ENCODE data around the gene MED12. TPM values are rescaled to one million over a fixed set of nuclear protein-coding genes. Genes with fewer than 3 reads are reported as not detected.

The MED12 gene
- total and polyA plus RNA-seq, 2 donors (not counting 1 experiment from before 2014, with no cell fraction given): 34.1 to 123 TPM

DNA sequence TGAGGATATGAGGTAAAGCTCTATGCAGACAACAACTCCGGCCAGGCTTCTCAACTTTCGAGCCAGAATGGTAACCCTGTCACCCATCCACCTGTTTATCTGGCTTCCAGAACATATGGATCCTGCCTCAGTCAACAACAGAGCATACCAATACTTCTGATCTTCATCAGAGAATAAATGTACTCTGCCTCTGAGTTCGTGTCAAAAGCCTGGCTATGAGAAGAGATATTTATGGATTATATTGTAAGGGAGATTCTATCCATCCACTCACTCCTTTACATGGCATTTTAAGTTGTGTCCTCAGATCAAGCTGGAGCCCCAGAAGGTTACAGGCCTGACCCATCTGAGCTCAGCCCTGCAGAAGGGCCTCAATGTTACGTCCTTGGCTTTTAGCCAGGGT, 32.5 kb upstream of the MED12 start:
- no peaks in the 10 kb centered on the region for H4K20me1 ChIP-seq (ENCODE audit: control insufficient read depth, insufficient read depth, low read length, poor library complexity, severe bottlenecking)
- no peak overlapping the region for H3K4me3 ChIP-seq (ENCODE audit: control extremely low read depth in 1 of 5, extremely low read depth in 1 of 5, insufficient read depth in 1 of 5, low read depth in 2 of 5, low read length in 4 of 5)
- no peaks in the 10 kb centered on the region for H3K9me3 ChIP-seq (ENCODE audit: control extremely low read depth in 1 of 3, control insufficient read depth in 2 of 3, insufficient read depth in 1 of 3, low read length in 2 of 3)
- no peak for DNase-seq
- no peaks in the 10 kb centered on the region for H3K4me1 ChIP-seq (ENCODE audit: control insufficient read depth in 2 of 2, insufficient read depth in 2 of 2, low read length in 2 of 2)
- H3K27ac ChIP-seq (ENCODE audit: low read length in 2 of 2): no peak overlapping the region
- no peaks in the 10 kb centered on the region for H3K36me3 ChIP-seq (replicated peaks in 1 of 2; ENCODE audit: control extremely low read depth in 1 of 2, control insufficient read depth in 1 of 2, extremely low read depth in 1 of 2, insufficient read depth in 2 of 2, low read length in 1 of 2)
- no peaks in the 10 kb centered on the region for H3K27me3 ChIP-seq (replicated peaks in 1 of 4; ENCODE audit: control extremely low read depth in 1 of 4, control insufficient read depth in 3 of 4, insufficient read depth in 4 of 4, low read length in 3 of 4)
- POLR2A ChIA-PET: interaction anchor here (0.7 kb wide), 1 partner anchor 130 kb away, joined by 3 read pairs; no protein-coding TSS in a partner anchor
- H3K79me2 ChIP-seq (ENCODE audit: control insufficient read depth, insufficient read depth, low read length): no peaks in the 10 kb centered on the region
- no peaks in the 10 kb centered on the region for H3K27me3 Mint-ChIP-seq
- CTCF ChIA-PET: no interaction called here
- no peaks in the 10 kb centered on the region for H3K9me3 Mint-ChIP-seq (ENCODE audit: insufficient read depth)
- intact Hi-C loops (cut with micrococcal nuclease): no loop called here
- no peaks in the 10 kb centered on the region for H3K4me1 Mint-ChIP-seq
- H3K27ac Mint-ChIP-seq: no peak overlapping the region
- H3K4me2 ChIP-seq (replicated peaks; ENCODE audit: low read depth, low read length, poor library complexity, severe bottlenecking): no peak overlapping the region
- H2AFZ ChIP-seq (ENCODE audit: insufficient read depth, low read depth, low read length, poor library complexity, severe bottlenecking): no peak overlapping the region
- no peak overlapping the region for H3K9ac ChIP-seq (ENCODE audit: low read length)
- TF ChIP-seq, protein P1, sequence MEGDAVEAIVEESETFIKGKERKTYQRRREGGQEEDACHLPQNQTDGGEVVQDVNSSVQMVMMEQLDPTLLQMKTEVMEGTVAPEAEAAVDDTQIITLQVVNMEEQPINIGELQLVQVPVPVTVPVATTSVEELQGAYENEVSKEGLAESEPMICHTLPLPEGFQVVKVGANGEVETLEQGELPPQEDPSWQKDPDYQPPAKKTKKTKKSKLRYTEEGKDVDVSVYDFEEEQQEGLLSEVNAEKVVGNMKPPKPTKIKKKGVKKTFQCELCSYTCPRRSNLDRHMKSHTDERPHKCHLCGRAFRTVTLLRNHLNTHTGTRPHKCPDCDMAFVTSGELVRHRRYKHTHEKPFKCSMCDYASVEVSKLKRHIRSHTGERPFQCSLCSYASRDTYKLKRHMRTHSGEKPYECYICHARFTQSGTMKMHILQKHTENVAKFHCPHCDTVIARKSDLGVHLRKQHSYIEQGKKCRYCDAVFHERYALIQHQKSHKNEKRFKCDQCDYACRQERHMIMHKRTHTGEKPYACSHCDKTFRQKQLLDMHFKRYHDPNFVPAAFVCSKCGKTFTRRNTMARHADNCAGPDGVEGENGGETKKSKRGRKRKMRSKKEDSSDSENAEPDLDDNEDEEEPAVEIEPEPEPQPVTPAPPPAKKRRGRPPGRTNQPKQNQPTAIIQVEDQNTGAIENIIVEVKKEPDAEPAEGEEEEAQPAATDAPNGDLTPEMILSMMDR (IDR thresholded peaks at IDR 0.05): no peak
- no peak for TF ChIP-seq EZH2 (IDR thresholded peaks at IDR 0.05; ENCODE audit: borderline replicate concordance, insufficient read depth, low read depth, low read length, poor library complexity, severe bottlenecking)
- no peak for ATAC-seq (ENCODE audit: low read depth)
- H3K4me3 Mint-ChIP-seq: no peak overlapping the region
- WGBS (ENCODE audit: insufficient coverage): 100% methylated on average over 2 of the region's 4 CpGs

- Histone ChIP-seq H3K4me3 (ENCODE audit: control extremely low read depth in 1 of 5, extremely low read depth in 1 of 5, insufficient read depth in 1 of 5, low read depth in 2 of 5, low read length in 4 of 5) (no peak overlapping the region), H3K4me1 (ENCODE audit: control insufficient read depth in 2 of 2, insufficient read depth in 2 of 2, low read length in 2 of 2) (peaks cover 4 to 7% of the 10 kb centered on the region in 2 donors), H2AFZ (ENCODE audit: insufficient read depth, low read depth, low read length, poor library complexity, severe bottlenecking) (no peak overlapping the region), H3K27ac (ENCODE audit: low read length in 2 of 2) (no peak overlapping the region), H3K36me3 (replicated peaks in 1 of 2; ENCODE audit: control extremely low read depth in 1 of 2, control insufficient read depth in 1 of 2, extremely low read depth in 1 of 2, insufficient read depth in 2 of 2, low read length in 1 of 2) (no peaks in the 10 kb centered on the region), H3K4me2 (replicated peaks; ENCODE audit: low read depth, low read length, poor library complexity, severe bottlenecking) (no peak overlapping the region), H3K27me3 (replicated peaks in 1 of 4; ENCODE audit: control extremely low read depth in 1 of 4, control insufficient read depth in 3 of 4, insufficient read depth in 4 of 4, low read length in 3 of 4) (no peaks in the 10 kb centered on the region), H4K20me1 (ENCODE audit: control insufficient read depth, insufficient read depth, low read length, poor library complexity, severe bottlenecking) (no peaks in the 10 kb centered on the region), H3K79me2 (ENCODE audit: control insufficient read depth, insufficient read depth, low read length) (peaks cover 4% of the 10 kb centered on the region), H3K9me3 (ENCODE audit: control extremely low read depth in 1 of 3, control insufficient read depth in 2 of 3, insufficient read depth in 1 of 3, low read length in 2 of 3) (no peaks in the 10 kb centered on the region), H3K9ac (ENCODE audit: low read length) (no peak overlapping the region)
- POLR2A ChIA-PET: no interaction called here
- intact Hi-C loops (cut with micrococcal nuclease): loop anchor here (10.0 kb wide), 1 partner anchor 164 kb away; the partner anchor contains the start of gene ZMYM3
- Mint-ChIP-seq H3K27ac (no peak overlapping the region), H3K27me3 (no peaks in the 10 kb centered on the region), H3K9me3 (ENCODE audit: insufficient read depth) (no peaks in the 10 kb centered on the region), H3K4me3 (no peak overlapping the region), H3K4me1 (peaks cover 9% of the 10 kb centered on the region)
- CTCF ChIA-PET: no interaction called here
- ATAC-seq (ENCODE audit: low read depth) (no peak), DNase-seq (no peak)
- TF ChIP-seq, protein P1 (IDR thresholded peaks at IDR 0.05): no peak
- no peak for TF ChIP-seq EZH2 (IDR thresholded peaks at IDR 0.05; ENCODE audit: borderline replicate concordance, insufficient read depth, low read depth, low read length, poor library complexity, severe bottlenecking)
- WGBS (ENCODE audit: insufficient coverage): no CpG with 5 or more reads among the region's 5 CpGs
These were observed 27.1 kb upstream of the MED12 start for GRCh38 chrX:71091263-71091662.

Data from B cell (primary cell).